ENCODE measurements around the gene PIP5K1C.

The PIP5K1C gene

GRCh38 chr19:3708207-3708931, 8.1 kb upstream of the PIP5K1C start, which contains the start of gene TJP3:
Gene TJP3, plus strand, starts transcription at chr19:3708384. Its CDS starts 20,049 bp downstream, at chr19:3728433.
- Mint-ChIP-seq H3K27me3 (no peaks in the 10 kb centered on the region), H3K4me1 (ENCODE audit: low read depth) (peaks cover 5% of the 10 kb centered on the region), H3K36me3 (no peaks in the 10 kb centered on the region), H3K27ac (no peak within 1 kb of the TSS), H3K4me3 (no peak within 1 kb of the TSS), H3K9me3 (ENCODE audit: low read depth) (no peaks in the 10 kb centered on the region)

- Mint-ChIP-seq H3K9me3 (ENCODE audit: low read depth) (no peaks in the 10 kb centered on the region), H3K4me1 (ENCODE audit: low read depth) (no peaks in the 10 kb centered on the region), H3K27ac (no peak overlapping the region), H3K36me3 (no peaks in the 10 kb centered on the region), H3K27me3 (no peaks in the 10 kb centered on the region), H3K4me3 (no peak overlapping the region)
These were observed 7.6 kb upstream of the PIP5K1C start for GRCh38 chr19:3707868-3708206.

GRCh38 chr19:3701200-3701599, 932 bp upstream of the PIP5K1C start:
- H3K36me3 Mint-ChIP-seq, result no peaks in the 10 kb centered on the region
- peaks cover 19% of the 10 kb centered on the region for H3K4me1 Mint-ChIP-seq (ENCODE audit: low read depth)
- peak overlapping the region; percentile 81 for H3K4me3 Mint-ChIP-seq
- no peaks in the 10 kb centered on the region for H3K27me3 Mint-ChIP-seq
- H3K27ac Mint-ChIP-seq, result no peak overlapping the region
- H3K9me3 Mint-ChIP-seq (ENCODE audit: low read depth), result no peaks in the 10 kb centered on the region

GRCh38 chr19:3699741-3700241, 477 bp downstream of the PIP5K1C start:
- peak overlapping the region; percentile 28 for H3K27ac Mint-ChIP-seq
- no peaks in the 10 kb centered on the region for H3K27me3 Mint-ChIP-seq

GRCh38 chr19:3698974-3699740, 1.1 kb downstream of the PIP5K1C start:
- peaks cover 19% of the 10 kb centered on the region for H3K4me1 Mint-ChIP-seq (ENCODE audit: low read depth)
- no peaks in the 10 kb centered on the region for H3K36me3 Mint-ChIP-seq
- H3K4me3 Mint-ChIP-seq, result peak overlapping the region; percentile 88
- no peaks in the 10 kb centered on the region for H3K27me3 Mint-ChIP-seq
- no peaks in the 10 kb centered on the region for H3K9me3 Mint-ChIP-seq (ENCODE audit: low read depth)
- H3K27ac Mint-ChIP-seq, result peak overlapping the region; percentile 28

More at GRCh38 chr19:3699741-3700241, 477 bp downstream of the PIP5K1C start:
- H3K4me3 Mint-ChIP-seq, result peak overlapping the region; percentile 88
- no peaks in the 10 kb centered on the region for H3K36me3 Mint-ChIP-seq
- H3K9me3 Mint-ChIP-seq (ENCODE audit: low read depth), result no peaks in the 10 kb centered on the region
- H3K4me1 Mint-ChIP-seq (ENCODE audit: low read depth), result peaks cover 19% of the 10 kb centered on the region

- peak overlapping the region; percentile 46 for H3K27ac Mint-ChIP-seq
- no peaks in the 10 kb centered on the region for H3K9me3 Mint-ChIP-seq (ENCODE audit: low read depth)
- no peaks in the 10 kb centered on the region for H3K27me3 Mint-ChIP-seq
- peak overlapping the region; percentile 65 for H3K4me3 Mint-ChIP-seq
- peaks cover 19% of the 10 kb centered on the region for H3K4me1 Mint-ChIP-seq (ENCODE audit: low read depth)
- H3K36me3 Mint-ChIP-seq, result no peaks in the 10 kb centered on the region
These were observed 1.8 kb downstream of the PIP5K1C start for GRCh38 chr19:3698386-3698950.

- Mint-ChIP-seq H3K36me3 (no peaks in the 10 kb centered on the region), H3K4me3 (peak overlapping the region; percentile 65), H3K27me3 (no peaks in the 10 kb centered on the region), H3K4me1 (ENCODE audit: low read depth) (peaks cover 20% of the 10 kb centered on the region), H3K27ac (peak overlapping the region; percentile 46), H3K9me3 (ENCODE audit: low read depth) (no peaks in the 10 kb centered on the region)
These were observed 2.4 kb downstream of the PIP5K1C start for GRCh38 chr19:3697671-3698385.

- Mint-ChIP-seq H3K9me3 (ENCODE audit: low read depth) (no peaks in the 10 kb centered on the region), H3K36me3 (no peaks in the 10 kb centered on the region), H3K27me3 (no peaks in the 10 kb centered on the region), H3K27ac (no peak overlapping the region), H3K4me1 (ENCODE audit: low read depth) (peaks cover 21% of the 10 kb centered on the region), H3K4me3 (no peak overlapping the region)
These were observed 3.2 kb downstream of the PIP5K1C start for GRCh38 chr19:3697094-3697493.

- no peaks in the 10 kb centered on the region for H3K9me3 Mint-ChIP-seq (ENCODE audit: low read depth)
- H3K36me3 Mint-ChIP-seq, result no peaks in the 10 kb centered on the region
- H3K27me3 Mint-ChIP-seq, result no peaks in the 10 kb centered on the region
- no peak overlapping the region for H3K27ac Mint-ChIP-seq
- peaks cover 21% of the 10 kb centered on the region for H3K4me1 Mint-ChIP-seq (ENCODE audit: low read depth)
- no peak overlapping the region for H3K4me3 Mint-ChIP-seq
These were observed 3.6 kb downstream of the PIP5K1C start for GRCh38 chr19:3696660-3696995.

- no peak overlapping the region for H3K4me3 Mint-ChIP-seq
- peaks cover 26% of the 10 kb centered on the region for H3K4me1 Mint-ChIP-seq (ENCODE audit: low read depth)
- no peak overlapping the region for H3K27ac Mint-ChIP-seq
- no peaks in the 10 kb centered on the region for H3K9me3 Mint-ChIP-seq (ENCODE audit: low read depth)
- H3K36me3 Mint-ChIP-seq, result no peaks in the 10 kb centered on the region
- H3K27me3 Mint-ChIP-seq, result no peaks in the 10 kb centered on the region
These were observed 4.1 kb downstream of the PIP5K1C start for GRCh38 chr19:3695986-3696659.

- Mint-ChIP-seq H3K4me1 (ENCODE audit: low read depth) (peaks cover 28% of the 10 kb centered on the region), H3K4me3 (no peak overlapping the region), H3K27me3 (no peaks in the 10 kb centered on the region), H3K9me3 (ENCODE audit: low read depth) (no peaks in the 10 kb centered on the region), H3K36me3 (no peaks in the 10 kb centered on the region), H3K27ac (no peak overlapping the region)
These were observed 5.0 kb downstream of the PIP5K1C start for GRCh38 chr19:3695124-3695733.

- Mint-ChIP-seq H3K27ac (no peak overlapping the region), H3K4me1 (ENCODE audit: low read depth) (peaks cover 34% of the 10 kb centered on the region), H3K9me3 (ENCODE audit: low read depth) (no peaks in the 10 kb centered on the region), H3K4me3 (no peak overlapping the region), H3K27me3 (no peaks in the 10 kb centered on the region), H3K36me3 (no peaks in the 10 kb centered on the region)
These were observed 5.7 kb downstream of the PIP5K1C start for GRCh38 chr19:3694361-3695123.

- Mint-ChIP-seq H3K4me1 (ENCODE audit: low read depth) (peaks cover 31% of the 10 kb centered on the region), H3K27ac (no peak overlapping the region), H3K27me3 (no peaks in the 10 kb centered on the region), H3K36me3 (no peaks in the 10 kb centered on the region), H3K4me3 (no peak overlapping the region), H3K9me3 (ENCODE audit: low read depth) (no peaks in the 10 kb centered on the region)
These were observed 7.0 kb downstream of the PIP5K1C start for GRCh38 chr19:3693025-3693925.
